ENCODE results near the gene RNF213.

DNA sequence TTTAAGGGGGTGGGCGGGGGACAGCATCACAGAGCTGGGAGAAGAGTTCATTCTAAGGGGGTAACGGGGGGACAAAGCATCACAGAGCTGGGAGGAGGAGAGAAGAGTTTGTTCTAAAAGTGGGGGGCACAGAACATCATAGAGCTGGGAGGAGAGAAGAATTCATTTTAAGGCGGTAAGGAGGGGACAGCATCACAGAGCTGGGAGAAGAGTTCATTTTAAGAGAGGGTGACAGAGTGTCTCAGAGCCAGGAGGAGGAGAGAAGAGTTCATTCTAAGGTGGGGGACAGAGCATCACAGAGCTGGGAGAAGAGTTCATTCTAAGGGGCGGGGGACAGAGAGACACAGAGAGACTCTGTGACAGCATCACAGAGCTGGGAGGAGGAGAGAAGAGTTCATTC is 182.1 kb downstream of the RNF213 start:
- TF ChIP-seq TAF1 (IDR thresholded peaks at IDR 0.05; ENCODE audit: borderline replicate concordance, insufficient read depth, low read length) (no peak), POLR2AphosphoS5 (IDR thresholded peaks at IDR 0.05; ENCODE audit: low read depth, low read length) (no peak), SIN3A (IDR thresholded peaks at IDR 0.05; ENCODE audit: borderline replicate concordance, insufficient read depth, low read length) (no peak), FOXP2 (optimal IDR thresholded peaks at IDR 0.05; ENCODE audit: borderline replicate concordance, extremely low read depth, extremely low read length, insufficient read depth) (no peak)
- TF ChIP-seq, protein P1, sequence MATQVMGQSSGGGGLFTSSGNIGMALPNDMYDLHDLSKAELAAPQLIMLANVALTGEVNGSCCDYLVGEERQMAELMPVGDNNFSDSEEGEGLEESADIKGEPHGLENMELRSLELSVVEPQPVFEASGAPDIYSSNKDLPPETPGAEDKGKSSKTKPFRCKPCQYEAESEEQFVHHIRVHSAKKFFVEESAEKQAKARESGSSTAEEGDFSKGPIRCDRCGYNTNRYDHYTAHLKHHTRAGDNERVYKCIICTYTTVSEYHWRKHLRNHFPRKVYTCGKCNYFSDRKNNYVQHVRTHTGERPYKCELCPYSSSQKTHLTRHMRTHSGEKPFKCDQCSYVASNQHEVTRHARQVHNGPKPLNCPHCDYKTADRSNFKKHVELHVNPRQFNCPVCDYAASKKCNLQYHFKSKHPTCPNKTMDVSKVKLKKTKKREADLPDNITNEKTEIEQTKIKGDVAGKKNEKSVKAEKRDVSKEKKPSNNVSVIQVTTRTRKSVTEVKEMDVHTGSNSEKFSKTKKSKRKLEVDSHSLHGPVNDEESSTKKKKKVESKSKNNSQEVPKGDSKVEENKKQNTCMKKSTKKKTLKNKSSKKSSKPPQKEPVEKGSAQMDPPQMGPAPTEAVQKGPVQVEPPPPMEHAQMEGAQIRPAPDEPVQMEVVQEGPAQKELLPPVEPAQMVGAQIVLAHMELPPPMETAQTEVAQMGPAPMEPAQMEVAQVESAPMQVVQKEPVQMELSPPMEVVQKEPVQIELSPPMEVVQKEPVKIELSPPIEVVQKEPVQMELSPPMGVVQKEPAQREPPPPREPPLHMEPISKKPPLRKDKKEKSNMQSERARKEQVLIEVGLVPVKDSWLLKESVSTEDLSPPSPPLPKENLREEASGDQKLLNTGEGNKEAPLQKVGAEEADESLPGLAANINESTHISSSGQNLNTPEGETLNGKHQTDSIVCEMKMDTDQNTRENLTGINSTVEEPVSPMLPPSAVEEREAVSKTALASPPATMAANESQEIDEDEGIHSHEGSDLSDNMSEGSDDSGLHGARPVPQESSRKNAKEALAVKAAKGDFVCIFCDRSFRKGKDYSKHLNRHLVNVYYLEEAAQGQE (IDR thresholded peaks at IDR 0.05; ENCODE audit: insufficient read depth in 1 of 2, low read depth in 2 of 2, low read length in 2 of 2) = no peak

Data from PFSK-1 (cell line).